ENCODE data around the gene LAMB2.

LAMB2 gene

GRCh38 chr3:49173116-49173791 lies 40.4 kb upstream of the LAMB2 start:
- H3K4me3 ChIP-seq (ENCODE audit: low read length), result no peak overlapping the region; the same call in 1 of the 2 replicates
- DNase-seq (ENCODE audit: low read depth), result no peak
- TF ChIP-seq CTCF (conservative IDR thresholded peaks at IDR 0.05; ENCODE audit: low read length), result no peak

GRCh38 chr3:49172551-49173041 lies 39.7 kb upstream of the LAMB2 start:
- H3K4me3 ChIP-seq (ENCODE audit: low read length), result peak overlapping the region; percentile 90
- TF ChIP-seq CTCF (conservative IDR thresholded peaks at IDR 0.05; ENCODE audit: low read length), result no peak
- no peak for DNase-seq (ENCODE audit: low read depth)

- peak overlapping the region; percentile 90 for H3K4me3 ChIP-seq (ENCODE audit: low read length)
- TF ChIP-seq CTCF (conservative IDR thresholded peaks at IDR 0.05; ENCODE audit: low read length), result no peak
- DNase-seq (ENCODE audit: low read depth), result no peak
Measured at GRCh38 chr3:49171775-49172500, 39.1 kb upstream of the LAMB2 start.

GRCh38 chr3:49171119-49171774 lies 38.4 kb upstream of the LAMB2 start, which contains the start of gene KLHDC8B:
KLHDC8B (plus strand) TSS chr3:49171598; CDS start chr3:49172770, 1,172 bp downstream.
- H3K4me3 ChIP-seq (ENCODE audit: low read length), result peak within 1 kb of the TSS; percentile 90
- TF ChIP-seq CTCF (conservative IDR thresholded peaks at IDR 0.05; ENCODE audit: low read length), result peak; percentile 77
- DNase-seq (ENCODE audit: low read depth), result peak; percentile 83

- no peak for DNase-seq (ENCODE audit: low read depth)
- no peak for TF ChIP-seq CTCF (conservative IDR thresholded peaks at IDR 0.05; ENCODE audit: low read length)
- peak overlapping the region; percentile 90 for H3K4me3 ChIP-seq (ENCODE audit: low read length)
Measured at GRCh38 chr3:49170744-49171118, 37.9 kb upstream of the LAMB2 start.

- peak overlapping the region; percentile 92 for H3K4me3 ChIP-seq (ENCODE audit: low read length)
- no peak for TF ChIP-seq CTCF (conservative IDR thresholded peaks at IDR 0.05; ENCODE audit: low read length)
- no peak for DNase-seq (ENCODE audit: low read depth)
Measured at GRCh38 chr3:49166752-49167556, 34.1 kb upstream of the LAMB2 start.
